ENCODE results near the gene ZFP57.
"Not testable (repeated sequence)": the region's sequence is repeated elsewhere in the genome, so short reads cannot be mapped to it uniquely, and the experiment has no call there.

GRCh38 chr6:29672116-29672515 lies 8.8 kb downstream of the ZFP57 start:
- TF ChIP-seq CTCF (IDR thresholded peaks at IDR 0.05); POLR2A (IDR thresholded peaks at IDR 0.05; ENCODE audit: low read depth); POLR2AphosphoS5 (IDR thresholded peaks at IDR 0.05); EP300 (IDR thresholded peaks at IDR 0.05): not testable (repeated sequence)

All from esophagus muscularis mucosa (tissue), 4 donors.